Vagina (tissue), 2 donors: ENCODE measurements around the gene RAPSN. TPM values are rescaled to one million over a fixed set of nuclear protein-coding genes. Genes with fewer than 3 reads are reported as not detected.

Experiments
- DNase-seq, 2 donors: peaks; one replicate each; pipeline ENCODE4 v3.0.0-alpha.2; 2017; ENCODE audit errors: extremely low spot score in 2 of 2
- H3K27ac ChIP-seq: fragments of 200-600 bp; sonication (generic); one replicate; pipeline ENCODE4 v1.5.1; 2019
- H3K27me3 ChIP-seq: fragments of 200-600 bp; sonication (generic); one replicate; pipeline ENCODE4 v1.5.1; 2019
- H3K36me3 ChIP-seq, 2 donors: fragments of 200-600 bp; sonication (generic); one replicate each; pipeline ENCODE4 v1.5.1; 2017 to 2019
- H3K4me1 ChIP-seq: fragments of 200-600 bp; sonication (generic); one replicate; pipeline ENCODE4 v1.5.1; 2019
- H3K4me3 ChIP-seq, 2 donors: fragments of 200-600 bp; sonication (generic); 1 replicate in 1 of 2; 2 replicates in 1 of 2; pipeline ENCODE4 v1.5.1; 2016 to 2019
- H3K9me3 ChIP-seq: fragments of 200-600 bp; sonication (generic); one replicate; pipeline ENCODE4 v1.5.1; 2019
- CTCF ChIP-seq, 3 experiments: fragments of 450-650 bp in 2 of 3; fragments of 200-600 bp in 1 of 3; sonication (generic) in 1 of 3; IDR thresholded peaks; one replicate each; pipeline ENCODE4 v1.5.1; 2017 to 2019; ENCODE audit warnings: antibody characterized with exemption in 3 of 3, mild to moderate bottlenecking in 2 of 3, moderate library complexity in 2 of 3
- POLR2A ChIP-seq, 2 donors: fragments of 450-650 bp; IDR thresholded peaks; one replicate each; pipeline ENCODE4 v1.6.1; 2017; ENCODE audit warnings: antibody characterized with exemption in 2 of 2, mild to moderate bottlenecking in 2 of 2, moderate library complexity in 2 of 2
- POLR2AphosphoS5 ChIP-seq, 2 donors: sonication (generic); formaldehyde crosslinking; IDR thresholded peaks; one replicate each; pipeline ENCODE4 v1.9.0; 2017; ENCODE audit warnings: antibody characterized with exemption in 2 of 2, mild to moderate bottlenecking in 2 of 2, low read depth in 1 of 2; ENCODE audit not compliant: insufficient read depth in 1 of 2
- intact Hi-C: fragments of 100-400 bp; cut with DNase I; formaldehyde crosslinking; loops from one replicate; pipeline ENCODE4 v1.15.1; 2023
- total RNA-seq: library from RNA; depleted of rRNA; stranded (reverse); fragments of >200 nt; gene quantifications from one replicate; pipeline ENCODE4 v1.2.3, GENCODE V29; 2016

The RAPSN gene
- total RNA-seq, 1 donor from 2014 or later: not detected

- H3K27ac ChIP-seq: no peak overlapping the region
- no peak overlapping the region for H3K4me3 ChIP-seq
- no peak for DNase-seq
- H3K4me1 ChIP-seq: peaks cover 5% of the 10 kb centered on the region
- no peaks in the 10 kb centered on the region for H3K9me3 ChIP-seq
- peaks cover 0 to 30% of the 10 kb centered on the region in 2 donors for H3K36me3 ChIP-seq
- H3K27me3 ChIP-seq: no peaks in the 10 kb centered on the region
- TF ChIP-seq POLR2AphosphoS5 (IDR thresholded peaks at IDR 0.05; ENCODE audit: insufficient read depth in 1 of 2, low read depth in 1 of 2) (no peak), POLR2A (IDR thresholded peaks at IDR 0.05) (no peak), CTCF (IDR thresholded peaks at IDR 0.05) (no peak)
- intact Hi-C loops: no loop called here
Measured at GRCh38 chr11:47489395-47489755, 40.4 kb upstream of the RAPSN start.

- H3K27ac ChIP-seq: no peak overlapping the region
- intact Hi-C loops: no loop called here
- no peaks in the 10 kb centered on the region for H3K4me1 ChIP-seq
- H3K9me3 ChIP-seq: no peaks in the 10 kb centered on the region
- H3K4me3 ChIP-seq: no peak overlapping the region
- no peak for DNase-seq
- peaks cover 0 to 35% of the 10 kb centered on the region in 2 donors for H3K36me3 ChIP-seq
- no peak for TF ChIP-seq POLR2AphosphoS5 (IDR thresholded peaks at IDR 0.05; ENCODE audit: insufficient read depth in 1 of 2, low read depth in 1 of 2)
- no peak for TF ChIP-seq POLR2A (IDR thresholded peaks at IDR 0.05)
- no peak for TF ChIP-seq CTCF (IDR thresholded peaks at IDR 0.05)
- no peaks in the 10 kb centered on the region for H3K27me3 ChIP-seq
Measured at GRCh38 chr11:47488674-47489394, 39.9 kb upstream of the RAPSN start.

GRCh38 chr11:47488111-47488510 is 39.2 kb upstream of the RAPSN start:
- Histone ChIP-seq H3K36me3 (peaks cover 0 to 42% of the 10 kb centered on the region in 2 donors), H3K4me1 (no peaks in the 10 kb centered on the region), H3K9me3 (no peaks in the 10 kb centered on the region), H3K27me3 (no peaks in the 10 kb centered on the region), H3K27ac (no peak overlapping the region), H3K4me3 (no peak overlapping the region)
- no peak for TF ChIP-seq POLR2A (IDR thresholded peaks at IDR 0.05)
- TF ChIP-seq POLR2AphosphoS5 (IDR thresholded peaks at IDR 0.05; ENCODE audit: insufficient read depth in 1 of 2, low read depth in 1 of 2): no peak
- no peak for TF ChIP-seq CTCF (IDR thresholded peaks at IDR 0.05)
- DNase-seq: no peak
- intact Hi-C loops: no loop called here

- H3K27me3 ChIP-seq: no peaks in the 10 kb centered on the region
- H3K4me3 ChIP-seq: no peak overlapping the region
- DNase-seq: no peak
- H3K27ac ChIP-seq: no peak overlapping the region
- intact Hi-C loops: no loop called here
- no peak for TF ChIP-seq CTCF (IDR thresholded peaks at IDR 0.05)
- TF ChIP-seq POLR2AphosphoS5 (IDR thresholded peaks at IDR 0.05; ENCODE audit: insufficient read depth in 1 of 2, low read depth in 1 of 2): no peak
- no peak for TF ChIP-seq POLR2A (IDR thresholded peaks at IDR 0.05)
- no peaks in the 10 kb centered on the region for H3K4me1 ChIP-seq
- peaks cover under 1 to 49% of the 10 kb centered on the region in 2 donors for H3K36me3 ChIP-seq
- H3K9me3 ChIP-seq: no peaks in the 10 kb centered on the region
Measured at GRCh38 chr11:47487421-47487820, 38.5 kb upstream of the RAPSN start.

GRCh38 chr11:47485107-47485506 is 36.2 kb upstream of the RAPSN start:
- Histone ChIP-seq H3K4me1 (no peaks in the 10 kb centered on the region), H3K4me3 (no peak overlapping the region), H3K27ac (no peak overlapping the region), H3K9me3 (no peaks in the 10 kb centered on the region), H3K36me3 (peaks cover 4 to 71% of the 10 kb centered on the region in 2 donors), H3K27me3 (no peaks in the 10 kb centered on the region)
- no peak for DNase-seq
- intact Hi-C loops: no loop called here
- TF ChIP-seq POLR2AphosphoS5 (IDR thresholded peaks at IDR 0.05; ENCODE audit: insufficient read depth in 1 of 2, low read depth in 1 of 2) (no peak), CTCF (IDR thresholded peaks at IDR 0.05) (no peak), POLR2A (IDR thresholded peaks at IDR 0.05) (no peak)
